ENCODE data around the gene RBM33. TPM values are rescaled to one million over a fixed set of nuclear protein-coding genes. Genes with fewer than 3 reads are reported as not detected.

Gene RBM33
- total and polyA plus RNA-seq, 2 of the 4 experiments (the other 2 are of a cell fraction), result 7.3 to 10.8 TPM

DNA sequence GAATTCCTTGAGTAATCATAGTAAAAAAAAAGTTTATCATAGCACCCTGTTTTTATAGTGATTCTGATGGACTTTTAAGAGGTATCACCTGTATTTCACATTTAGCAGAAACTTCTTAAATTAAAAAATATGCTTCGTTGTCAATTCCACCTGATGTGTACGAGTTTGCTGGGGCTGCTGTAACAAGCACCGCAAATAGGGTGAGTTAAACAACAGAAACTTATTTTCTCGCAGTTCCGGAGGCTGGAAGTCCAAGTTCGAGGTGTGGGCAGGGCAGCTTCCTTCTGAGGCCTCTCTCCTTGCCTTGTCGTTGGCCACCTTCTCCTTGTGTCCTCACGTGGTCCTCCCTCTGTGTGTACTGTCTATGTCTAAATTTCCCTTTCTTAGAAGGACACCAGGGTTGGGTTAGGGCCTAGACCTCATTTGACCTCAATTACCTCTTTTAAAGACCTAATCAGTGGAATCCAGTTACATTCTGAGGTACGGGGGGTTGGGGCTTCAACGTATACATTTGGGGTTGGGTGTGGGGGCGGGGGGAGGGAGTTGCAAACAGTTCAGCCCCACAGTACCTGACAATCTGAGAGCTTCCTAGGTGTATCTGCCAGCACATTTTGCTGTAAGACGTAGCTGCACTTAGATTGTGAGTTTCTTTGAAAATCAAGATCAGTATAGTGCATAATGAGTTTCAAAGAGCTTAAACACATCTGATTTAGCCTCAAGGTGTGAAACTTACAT, 72.7 kb downstream of the RBM33 start:
- no peak overlapping the region for H2BK120ac ChIP-seq (ENCODE audit: low read depth, low read length)
- H3K56ac ChIP-seq (ENCODE audit: extremely low read depth, insufficient read depth, low read length), result no peak overlapping the region
- no peak overlapping the region for H3K9ac ChIP-seq (ENCODE audit: low read depth, low read length)
- H3K23ac ChIP-seq (ENCODE audit: low read depth, low read length), result no peak overlapping the region
- H2BK15ac ChIP-seq (ENCODE audit: low read depth, low read length), result no peak overlapping the region
- dilution Hi-C loops (cut with HindIII; ENCODE audit: low sequenced_read_pairs, unreplicated experiment) (no loop called here), in situ Hi-C loops (cut with MboI; ENCODE audit: low sequenced_read_pairs) (no loop called here), intact Hi-C loops (cut with micrococcal nuclease) (no loop called here)
- H3K9me1 ChIP-seq (ENCODE audit: insufficient read depth, low read length), result peaks cover 15% of the 10 kb centered on the region
- H3K4me2 ChIP-seq (ENCODE audit: low read depth, low read length), result no peak overlapping the region
- H4K8ac ChIP-seq (ENCODE audit: low read depth in 2 of 2, low read length in 2 of 2), result no peak overlapping the region
- ATAC-seq (ENCODE audit: low read depth) (no peak), DNase-seq (no peak)
- TF ChIP-seq ELK1 (IDR thresholded peaks at IDR 0.05; ENCODE audit: borderline replicate concordance, low read depth, low read length) (no peak), RFX5 (IDR thresholded peaks at IDR 0.05; ENCODE audit: low read depth, low read length) (no peak), MAFK (IDR thresholded peaks at IDR 0.05; ENCODE audit: low read depth, low read length) (no peak), CHD1 (IDR thresholded peaks at IDR 0.05; ENCODE audit: low read depth, low read length) (no peak), BHLHE40 (IDR thresholded peaks at IDR 0.05; ENCODE audit: low read depth, low read length) (no peak), FOS (IDR thresholded peaks at IDR 0.05; ENCODE audit: low read depth, low read length) (no peak)
- no peaks in the 10 kb centered on the region for H3K9me3 ChIP-seq (ENCODE audit: control insufficient read depth, insufficient read depth, low read length)
- no peaks in the 10 kb centered on the region for H3K27me3 ChIP-seq (ENCODE audit: control insufficient read depth, insufficient read depth, low read length)
- H3K14ac ChIP-seq (replicated peaks; ENCODE audit: low read depth, low read length), result no peak overlapping the region
- H3K4me1 ChIP-seq (ENCODE audit: control insufficient read depth, insufficient read depth, low read length), result peaks cover 4% of the 10 kb centered on the region; the same call in 1 of the 2 replicates
- no peak overlapping the region for H2AK5ac ChIP-seq (ENCODE audit: low read depth, low read length)
- WGBS, 2 experiments (ENCODE audit: extremely low coverage in 2 of 2, insufficient read length in 1 of 2), result 90% methylated on average over 2 of the region's 12 CpGs; no CpG with 5 or more reads in 1 of the 2 experiments
- no peak overlapping the region for H2AFZ ChIP-seq (replicated peaks; ENCODE audit: low read length, poor library complexity)
- ChIA-PET POLR2A (ENCODE audit: unreplicated experiment) (no interaction called here), CTCF (interaction anchor here (1.0 kb wide), 1 partner anchor 118 kb away, joined by 3 read pairs; no protein-coding TSS in a partner anchor)
- peaks cover 27% of the 10 kb centered on the region for H3K36me3 ChIP-seq (ENCODE audit: control insufficient read depth, insufficient read depth, low read length)
- no peak overlapping the region for H2BK20ac ChIP-seq (ENCODE audit: low read depth, low read length)
- no peak overlapping the region for H4K5ac ChIP-seq (ENCODE audit: low read depth, low read length)
- H3K4me3 ChIP-seq (ENCODE audit: insufficient read depth, low read depth, low read length), result no peak overlapping the region
- no peak overlapping the region for H2BK5ac ChIP-seq (ENCODE audit: low read depth, low read length, poor library complexity, severe bottlenecking)
- peaks cover 30 to 52% of the 10 kb centered on the region in 2 experiments for H3K79me1 ChIP-seq (ENCODE audit: low read depth in 1 of 2, low read length in 2 of 2)
- no peak overlapping the region for H2AK9ac ChIP-seq (replicated peaks; ENCODE audit: low read depth, low read length, poor library complexity)
- H3K27ac ChIP-seq (ENCODE audit: insufficient read depth, low read length), result no peak overlapping the region
- peaks cover 31% of the 10 kb centered on the region for H4K20me1 ChIP-seq (ENCODE audit: insufficient read depth, low read length)
- H3K4ac ChIP-seq (ENCODE audit: low read depth, low read length), result no peak overlapping the region
- H3K18ac ChIP-seq (ENCODE audit: low read depth, low read length), result no peak overlapping the region
- no peak overlapping the region for H4K91ac ChIP-seq (ENCODE audit: insufficient read depth, low read depth, low read length)
- no TSS peak for BruUV-seq (replicated peaks)
